ENCODE results near the gene RAPGEF5. TPM values are rescaled to one million over a fixed set of nuclear protein-coding genes. Genes with fewer than 3 reads are reported as not detected.

Gene RAPGEF5
- total RNA-seq, 1 donor, result 1.1 TPM

- no peak for DNase-seq (ENCODE audit: insufficient read length, low spot score, missing footprints)
- no peaks in the 10 kb centered on the region for H3K36me3 ChIP-seq (ENCODE audit: insufficient read depth, low read length)
- H3K9me3 ChIP-seq (ENCODE audit: low read depth, low read length), result no peaks in the 10 kb centered on the region
- peaks cover 16% of the 10 kb centered on the region for H3K4me1 ChIP-seq (ENCODE audit: insufficient read depth, low read length)
- no peaks in the 10 kb centered on the region for H4K20me1 ChIP-seq (ENCODE audit: insufficient read depth, low read length)
- H2AFZ ChIP-seq (ENCODE audit: low read length), result no peak overlapping the region
- no peak overlapping the region for H3K4me2 ChIP-seq (ENCODE audit: insufficient read depth, low read length)
- H3K27ac ChIP-seq (ENCODE audit: low read depth, low read length), result no peak overlapping the region
- no peak for TF ChIP-seq CTCF (IDR thresholded peaks at IDR 0.05; ENCODE audit: extremely low read depth, low read depth, low read length)
- peaks cover 4% of the 10 kb centered on the region for H3K27me3 ChIP-seq (ENCODE audit: insufficient read depth, low read length)
- no peaks in the 10 kb centered on the region for H3K79me2 ChIP-seq (ENCODE audit: insufficient read depth, low read length)
- H3K4me3 ChIP-seq (ENCODE audit: insufficient read depth, low read length), result no peak overlapping the region
These were observed 1.3 kb downstream of the RAPGEF5 start for GRCh38 chr7:22355620-22356009.

GRCh38 chr7:22354462-22354861 is 2.5 kb downstream of the RAPGEF5 start:
- H3K9me3 ChIP-seq (ENCODE audit: low read depth, low read length), result no peaks in the 10 kb centered on the region
- no peak overlapping the region for H2AFZ ChIP-seq (ENCODE audit: low read length)
- H3K4me1 ChIP-seq (ENCODE audit: insufficient read depth, low read length), result peaks cover 20% of the 10 kb centered on the region
- no peak for DNase-seq (ENCODE audit: insufficient read length, low spot score, missing footprints)
- no peaks in the 10 kb centered on the region for H4K20me1 ChIP-seq (ENCODE audit: insufficient read depth, low read length)
- no peak overlapping the region for H3K4me3 ChIP-seq (ENCODE audit: insufficient read depth, low read length)
- no peak overlapping the region for H3K4me2 ChIP-seq (ENCODE audit: insufficient read depth, low read length)
- H3K36me3 ChIP-seq (ENCODE audit: insufficient read depth, low read length), result no peaks in the 10 kb centered on the region
- H3K79me2 ChIP-seq (ENCODE audit: insufficient read depth, low read length), result no peaks in the 10 kb centered on the region
- peaks cover 4% of the 10 kb centered on the region for H3K27me3 ChIP-seq (ENCODE audit: insufficient read depth, low read length)
- H3K27ac ChIP-seq (ENCODE audit: low read depth, low read length), result no peak overlapping the region
- TF ChIP-seq CTCF (IDR thresholded peaks at IDR 0.05; ENCODE audit: extremely low read depth, low read depth, low read length), result no peak

- TF ChIP-seq CTCF (IDR thresholded peaks at IDR 0.05; ENCODE audit: extremely low read depth, low read depth, low read length), result no peak
- peaks cover 20% of the 10 kb centered on the region for H3K4me1 ChIP-seq (ENCODE audit: insufficient read depth, low read length)
- no peak overlapping the region for H3K27ac ChIP-seq (ENCODE audit: low read depth, low read length)
- H3K36me3 ChIP-seq (ENCODE audit: insufficient read depth, low read length), result no peaks in the 10 kb centered on the region
- no peaks in the 10 kb centered on the region for H3K79me2 ChIP-seq (ENCODE audit: insufficient read depth, low read length)
- H3K27me3 ChIP-seq (ENCODE audit: insufficient read depth, low read length), result peaks cover 4% of the 10 kb centered on the region
- H2AFZ ChIP-seq (ENCODE audit: low read length), result no peak overlapping the region
- H3K4me2 ChIP-seq (ENCODE audit: insufficient read depth, low read length), result no peak overlapping the region
- no peak overlapping the region for H3K4me3 ChIP-seq (ENCODE audit: insufficient read depth, low read length)
- DNase-seq (ENCODE audit: insufficient read length, low spot score, missing footprints), result no peak
- no peaks in the 10 kb centered on the region for H3K9me3 ChIP-seq (ENCODE audit: low read depth, low read length)
- H4K20me1 ChIP-seq (ENCODE audit: insufficient read depth, low read length), result no peaks in the 10 kb centered on the region
These were observed 4.1 kb downstream of the RAPGEF5 start for GRCh38 chr7:22352887-22353286.

GRCh38 chr7:22351878-22352277 is 5.1 kb downstream of the RAPGEF5 start:
- DNase-seq (ENCODE audit: insufficient read length, low spot score, missing footprints), result peak; percentile 89
- H4K20me1 ChIP-seq (ENCODE audit: insufficient read depth, low read length), result no peaks in the 10 kb centered on the region
- no peaks in the 10 kb centered on the region for H3K36me3 ChIP-seq (ENCODE audit: insufficient read depth, low read length)
- no peak overlapping the region for H3K27ac ChIP-seq (ENCODE audit: low read depth, low read length)
- no peak for TF ChIP-seq CTCF (IDR thresholded peaks at IDR 0.05; ENCODE audit: extremely low read depth, low read depth, low read length)
- H2AFZ ChIP-seq (ENCODE audit: low read length), result no peak overlapping the region
- no peaks in the 10 kb centered on the region for H3K9me3 ChIP-seq (ENCODE audit: low read depth, low read length)
- H3K4me2 ChIP-seq (ENCODE audit: insufficient read depth, low read length), result no peak overlapping the region
- H3K27me3 ChIP-seq (ENCODE audit: insufficient read depth, low read length), result peaks cover 4% of the 10 kb centered on the region
- H3K4me1 ChIP-seq (ENCODE audit: insufficient read depth, low read length), result peaks cover 13% of the 10 kb centered on the region
- H3K4me3 ChIP-seq (ENCODE audit: insufficient read depth, low read length), result no peak overlapping the region
- no peaks in the 10 kb centered on the region for H3K79me2 ChIP-seq (ENCODE audit: insufficient read depth, low read length)

Data from osteoblast (primary cell).